Measurements from ENCODE around the gene DNASE2.

GRCh38 chr19:12834976-12835757, 46.1 kb downstream of the DNASE2 start:
- TF ChIP-seq CTCF (IDR thresholded peaks at IDR 0.05) (no peak), POLR2A (IDR thresholded peaks at IDR 0.05) (no peak)

All from body of pancreas (tissue), 4 donors.